ENCODE data around the gene DNHD1. TPM values are rescaled to one million over a fixed set of nuclear protein-coding genes. Genes with fewer than 3 reads are reported as not detected.

DNHD1 gene
- total and polyA plus RNA-seq, 2 experiments from 2014 or later, result 3.6 to 9.6 TPM

DNA sequence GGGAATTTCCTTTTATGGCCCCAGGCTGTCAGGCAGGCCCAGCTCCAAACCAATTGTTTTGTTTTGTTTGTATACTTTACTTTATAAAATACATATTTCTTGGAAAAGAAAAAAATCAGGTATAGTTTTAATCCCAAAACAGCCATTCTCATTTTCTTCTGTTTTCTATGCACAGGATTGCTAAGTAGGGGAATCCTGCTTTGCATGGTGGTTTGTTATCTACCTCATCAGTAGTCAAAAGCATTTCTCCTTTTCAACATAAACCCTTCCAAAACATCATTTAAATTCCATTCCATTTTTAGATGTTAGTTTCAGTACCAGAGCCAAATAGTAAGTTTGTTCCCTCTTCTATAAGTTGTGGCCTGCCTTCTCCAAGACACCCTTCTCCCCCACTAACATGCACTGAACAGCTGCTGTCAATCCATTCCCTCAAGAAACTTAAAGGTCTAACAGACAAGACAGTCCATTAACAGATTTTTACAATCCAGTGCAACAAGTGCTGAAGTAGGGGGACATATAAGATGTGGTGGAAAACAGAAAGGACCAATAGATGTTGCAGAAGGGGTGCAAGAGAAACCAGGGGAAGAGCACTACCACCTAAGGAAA is 110.2 kb downstream of the DNHD1 start (continued):
- TF ChIP-seq, protein P1, sequence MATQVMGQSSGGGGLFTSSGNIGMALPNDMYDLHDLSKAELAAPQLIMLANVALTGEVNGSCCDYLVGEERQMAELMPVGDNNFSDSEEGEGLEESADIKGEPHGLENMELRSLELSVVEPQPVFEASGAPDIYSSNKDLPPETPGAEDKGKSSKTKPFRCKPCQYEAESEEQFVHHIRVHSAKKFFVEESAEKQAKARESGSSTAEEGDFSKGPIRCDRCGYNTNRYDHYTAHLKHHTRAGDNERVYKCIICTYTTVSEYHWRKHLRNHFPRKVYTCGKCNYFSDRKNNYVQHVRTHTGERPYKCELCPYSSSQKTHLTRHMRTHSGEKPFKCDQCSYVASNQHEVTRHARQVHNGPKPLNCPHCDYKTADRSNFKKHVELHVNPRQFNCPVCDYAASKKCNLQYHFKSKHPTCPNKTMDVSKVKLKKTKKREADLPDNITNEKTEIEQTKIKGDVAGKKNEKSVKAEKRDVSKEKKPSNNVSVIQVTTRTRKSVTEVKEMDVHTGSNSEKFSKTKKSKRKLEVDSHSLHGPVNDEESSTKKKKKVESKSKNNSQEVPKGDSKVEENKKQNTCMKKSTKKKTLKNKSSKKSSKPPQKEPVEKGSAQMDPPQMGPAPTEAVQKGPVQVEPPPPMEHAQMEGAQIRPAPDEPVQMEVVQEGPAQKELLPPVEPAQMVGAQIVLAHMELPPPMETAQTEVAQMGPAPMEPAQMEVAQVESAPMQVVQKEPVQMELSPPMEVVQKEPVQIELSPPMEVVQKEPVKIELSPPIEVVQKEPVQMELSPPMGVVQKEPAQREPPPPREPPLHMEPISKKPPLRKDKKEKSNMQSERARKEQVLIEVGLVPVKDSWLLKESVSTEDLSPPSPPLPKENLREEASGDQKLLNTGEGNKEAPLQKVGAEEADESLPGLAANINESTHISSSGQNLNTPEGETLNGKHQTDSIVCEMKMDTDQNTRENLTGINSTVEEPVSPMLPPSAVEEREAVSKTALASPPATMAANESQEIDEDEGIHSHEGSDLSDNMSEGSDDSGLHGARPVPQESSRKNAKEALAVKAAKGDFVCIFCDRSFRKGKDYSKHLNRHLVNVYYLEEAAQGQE (IDR thresholded peaks at IDR 0.05; ENCODE audit: unreplicated experiment), result no peak
- TF ChIP-seq ZNF114 (CRISPR knock-in tag; IDR thresholded peaks at IDR 0.05) (no peak), EZH2phosphoT487 (IDR thresholded peaks at IDR 0.05; ENCODE audit: unreplicated experiment) (no peak), ZNF331 (CRISPR knock-in tag; IDR thresholded peaks at IDR 0.05; ENCODE audit: low read depth) (no peak)
- TF ChIP-seq, protein P2, sequence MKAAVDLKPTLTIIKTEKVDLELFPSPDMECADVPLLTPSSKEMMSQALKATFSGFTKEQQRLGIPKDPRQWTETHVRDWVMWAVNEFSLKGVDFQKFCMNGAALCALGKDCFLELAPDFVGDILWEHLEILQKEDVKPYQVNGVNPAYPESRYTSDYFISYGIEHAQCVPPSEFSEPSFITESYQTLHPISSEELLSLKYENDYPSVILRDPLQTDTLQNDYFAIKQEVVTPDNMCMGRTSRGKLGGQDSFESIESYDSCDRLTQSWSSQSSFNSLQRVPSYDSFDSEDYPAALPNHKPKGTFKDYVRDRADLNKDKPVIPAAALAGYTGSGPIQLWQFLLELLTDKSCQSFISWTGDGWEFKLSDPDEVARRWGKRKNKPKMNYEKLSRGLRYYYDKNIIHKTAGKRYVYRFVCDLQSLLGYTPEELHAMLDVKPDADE (IDR thresholded peaks at IDR 0.05), result no peak

DNA sequence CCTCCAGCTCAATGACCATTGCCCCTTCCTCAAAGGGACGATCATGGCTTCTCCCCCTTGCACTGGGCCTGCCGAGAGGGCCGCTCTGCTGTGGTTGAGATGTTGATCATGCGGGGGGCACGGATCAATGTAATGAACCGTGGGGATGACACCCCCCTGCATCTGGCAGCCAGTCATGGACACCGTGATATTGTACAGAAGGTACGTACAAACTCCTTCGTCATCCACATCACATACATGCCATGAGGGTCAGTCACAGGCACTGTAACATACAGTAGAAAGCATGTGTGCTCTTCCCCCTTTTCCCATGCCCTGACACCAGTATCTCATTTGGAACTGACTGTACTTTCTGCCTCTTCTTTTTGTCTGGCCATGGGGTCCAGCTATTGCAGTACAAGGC is 110.9 kb downstream of the DNHD1 start:
- H3K9me2 ChIP-seq (ENCODE audit: insufficient read depth), result no peaks in the 10 kb centered on the region
- H3K4me3 Mint-ChIP-seq, result no peak overlapping the region
- no peaks in the 10 kb centered on the region for H3K27me3 ChIP-seq (ENCODE audit: insufficient read depth)
- H3K27ac ChIP-seq (ENCODE audit: low read depth), result peak overlapping the region; percentile 93
- H3K36me3 Mint-ChIP-seq (ENCODE audit: low read depth), result peaks cover 51% of the 10 kb centered on the region
- H3K4me3 ChIP-seq, result no peak overlapping the region
- peaks cover 16% of the 10 kb centered on the region for H3F3A ChIP-seq (replicated peaks; ENCODE audit: low read depth)
- H3K27me3 Mint-ChIP-seq (ENCODE audit: insufficient read depth, low read depth, poor library complexity), result peaks cover 15% of the 10 kb centered on the region
- DNase-seq (ENCODE audit: low spot score) (no peak), ATAC-seq (no peak)
- H3K4me1 ChIP-seq (ENCODE audit: insufficient read depth), result peaks cover 30% of the 10 kb centered on the region
- H4K20me1 ChIP-seq (replicated peaks; ENCODE audit: insufficient read depth), result no peaks in the 10 kb centered on the region; the same call in 1 of the 2 replicates
- peak overlapping the region; percentile 90 for H3K27ac Mint-ChIP-seq
- peaks cover 51% of the 10 kb centered on the region for H3K79me2 ChIP-seq (replicated peaks; ENCODE audit: insufficient read depth)
- H3K9me3 Mint-ChIP-seq, result no peaks in the 10 kb centered on the region
- H3K4me1 Mint-ChIP-seq, result peaks cover 22% of the 10 kb centered on the region
- peaks cover 35% of the 10 kb centered on the region for H3K36me3 ChIP-seq (ENCODE audit: insufficient read depth)
- no peak overlapping the region for H2AFZ ChIP-seq
- no peak overlapping the region for H3K4me2 ChIP-seq
- TF ChIP-seq, protein P3, sequence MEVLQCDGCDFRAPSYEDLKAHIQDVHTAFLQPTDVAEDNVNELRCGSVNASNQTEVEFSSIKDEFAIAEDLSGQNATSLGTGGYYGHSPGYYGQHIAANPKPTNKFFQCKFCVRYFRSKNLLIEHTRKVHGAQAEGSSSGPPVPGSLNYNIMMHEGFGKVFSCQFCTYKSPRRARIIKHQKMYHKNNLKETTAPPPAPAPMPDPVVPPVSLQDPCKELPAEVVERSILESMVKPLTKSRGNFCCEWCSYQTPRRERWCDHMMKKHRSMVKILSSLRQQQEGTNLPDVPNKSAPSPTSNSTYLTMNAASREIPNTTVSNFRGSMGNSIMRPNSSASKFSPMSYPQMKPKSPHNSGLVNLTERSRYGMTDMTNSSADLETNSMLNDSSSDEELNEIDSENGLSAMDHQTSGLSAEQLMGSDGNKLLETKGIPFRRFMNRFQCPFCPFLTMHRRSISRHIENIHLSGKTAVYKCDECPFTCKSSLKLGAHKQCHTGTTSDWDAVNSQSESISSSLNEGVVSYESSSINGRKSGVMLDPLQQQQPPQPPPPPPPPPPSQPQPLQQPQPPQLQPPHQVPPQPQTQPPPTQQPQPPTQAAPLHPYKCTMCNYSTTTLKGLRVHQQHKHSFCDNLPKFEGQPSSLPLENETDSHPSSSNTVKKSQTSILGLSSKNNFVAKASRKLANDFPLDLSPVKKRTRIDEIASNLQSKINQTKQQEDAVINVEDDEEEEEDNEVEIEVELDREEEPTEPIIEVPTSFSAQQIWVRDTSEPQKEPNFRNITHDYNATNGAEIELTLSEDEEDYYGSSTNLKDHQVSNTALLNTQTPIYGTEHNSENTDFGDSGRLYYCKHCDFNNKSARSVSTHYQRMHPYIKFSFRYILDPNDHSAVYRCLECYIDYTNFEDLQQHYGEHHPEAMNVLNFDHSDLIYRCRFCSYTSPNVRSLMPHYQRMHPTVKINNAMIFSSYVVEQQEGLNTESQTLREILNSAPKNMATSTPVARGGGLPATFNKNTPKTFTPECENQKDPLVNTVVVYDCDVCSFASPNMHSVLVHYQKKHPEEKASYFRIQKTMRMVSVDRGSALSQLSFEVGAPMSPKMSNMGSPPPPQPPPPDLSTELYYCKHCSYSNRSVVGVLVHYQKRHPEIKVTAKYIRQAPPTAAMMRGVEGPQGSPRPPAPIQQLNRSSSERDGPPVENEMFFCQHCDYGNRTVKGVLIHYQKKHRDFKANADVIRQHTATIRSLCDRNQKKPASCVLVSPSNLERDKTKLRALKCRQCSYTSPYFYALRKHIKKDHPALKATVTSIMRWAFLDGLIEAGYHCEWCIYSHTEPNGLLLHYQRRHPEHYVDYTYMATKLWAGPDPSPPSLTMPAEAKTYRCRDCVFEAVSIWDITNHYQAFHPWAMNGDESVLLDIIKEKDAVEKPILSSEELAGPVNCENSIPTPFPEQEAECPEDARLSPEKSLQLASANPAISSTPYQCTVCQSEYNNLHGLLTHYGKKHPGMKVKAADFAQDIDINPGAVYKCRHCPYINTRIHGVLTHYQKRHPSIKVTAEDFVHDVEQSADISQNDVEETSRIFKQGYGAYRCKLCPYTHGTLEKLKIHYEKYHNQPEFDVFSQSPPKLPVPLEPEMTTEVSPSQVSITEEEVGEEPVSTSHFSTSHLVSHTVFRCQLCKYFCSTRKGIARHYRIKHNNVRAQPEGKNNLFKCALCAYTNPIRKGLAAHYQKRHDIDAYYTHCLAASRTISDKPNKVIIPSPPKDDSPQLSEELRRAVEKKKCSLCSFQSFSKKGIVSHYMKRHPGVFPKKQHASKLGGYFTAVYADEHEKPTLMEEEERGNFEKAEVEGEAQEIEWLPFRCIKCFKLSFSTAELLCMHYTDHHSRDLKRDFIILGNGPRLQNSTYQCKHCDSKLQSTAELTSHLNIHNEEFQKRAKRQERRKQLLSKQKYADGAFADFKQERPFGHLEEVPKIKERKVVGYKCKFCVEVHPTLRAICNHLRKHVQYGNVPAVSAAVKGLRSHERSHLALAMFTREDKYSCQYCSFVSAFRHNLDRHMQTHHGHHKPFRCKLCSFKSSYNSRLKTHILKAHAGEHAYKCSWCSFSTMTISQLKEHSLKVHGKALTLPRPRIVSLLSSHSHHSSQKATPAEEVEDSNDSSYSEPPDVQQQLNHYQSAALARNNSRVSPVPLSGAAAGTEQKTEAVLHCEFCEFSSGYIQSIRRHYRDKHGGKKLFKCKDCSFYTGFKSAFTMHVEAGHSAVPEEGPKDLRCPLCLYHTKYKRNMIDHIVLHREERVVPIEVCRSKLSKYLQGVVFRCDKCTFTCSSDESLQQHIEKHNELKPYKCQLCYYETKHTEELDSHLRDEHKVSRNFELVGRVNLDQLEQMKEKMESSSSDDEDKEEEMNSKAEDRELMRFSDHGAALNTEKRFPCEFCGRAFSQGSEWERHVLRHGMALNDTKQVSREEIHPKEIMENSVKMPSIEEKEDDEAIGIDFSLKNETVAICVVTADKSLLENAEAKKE (CRISPR knock-in tag; IDR thresholded peaks at IDR 0.05), result no peak
- TF ChIP-seq, protein P4, sequence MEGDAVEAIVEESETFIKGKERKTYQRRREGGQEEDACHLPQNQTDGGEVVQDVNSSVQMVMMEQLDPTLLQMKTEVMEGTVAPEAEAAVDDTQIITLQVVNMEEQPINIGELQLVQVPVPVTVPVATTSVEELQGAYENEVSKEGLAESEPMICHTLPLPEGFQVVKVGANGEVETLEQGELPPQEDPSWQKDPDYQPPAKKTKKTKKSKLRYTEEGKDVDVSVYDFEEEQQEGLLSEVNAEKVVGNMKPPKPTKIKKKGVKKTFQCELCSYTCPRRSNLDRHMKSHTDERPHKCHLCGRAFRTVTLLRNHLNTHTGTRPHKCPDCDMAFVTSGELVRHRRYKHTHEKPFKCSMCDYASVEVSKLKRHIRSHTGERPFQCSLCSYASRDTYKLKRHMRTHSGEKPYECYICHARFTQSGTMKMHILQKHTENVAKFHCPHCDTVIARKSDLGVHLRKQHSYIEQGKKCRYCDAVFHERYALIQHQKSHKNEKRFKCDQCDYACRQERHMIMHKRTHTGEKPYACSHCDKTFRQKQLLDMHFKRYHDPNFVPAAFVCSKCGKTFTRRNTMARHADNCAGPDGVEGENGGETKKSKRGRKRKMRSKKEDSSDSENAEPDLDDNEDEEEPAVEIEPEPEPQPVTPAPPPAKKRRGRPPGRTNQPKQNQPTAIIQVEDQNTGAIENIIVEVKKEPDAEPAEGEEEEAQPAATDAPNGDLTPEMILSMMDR (conservative IDR thresholded peaks at IDR 0.05; ENCODE audit: low read depth in 2 of 2), result no peak
- no peak for TF ChIP-seq POLR2AphosphoS5 (IDR thresholded peaks at IDR 0.05; ENCODE audit: low read depth)
- no peak for TF ChIP-seq ZNF331 (CRISPR knock-in tag; IDR thresholded peaks at IDR 0.05; ENCODE audit: low read depth)
- TF ChIP-seq STAT1 (IDR thresholded peaks at IDR 0.05; ENCODE audit: unreplicated experiment), result no peak
- no peak for TF ChIP-seq EZH2 (IDR thresholded peaks at IDR 0.05; ENCODE audit: low read depth, unreplicated experiment)
- TF ChIP-seq CREB1 (CRISPR knock-in tag; IDR thresholded peaks at IDR 0.05; ENCODE audit: low read depth), result no peak
- TF ChIP-seq EZH2phosphoT487 (IDR thresholded peaks at IDR 0.05; ENCODE audit: unreplicated experiment), result no peak
- TF ChIP-seq ZNF114 (CRISPR knock-in tag; IDR thresholded peaks at IDR 0.05), result no peak
